CD4-positive, alpha-beta T cell treated with Interleukin-15 for 1 hour (primary cell): ENCODE measurements around the gene DHCR24.

Experiments
- DNase-seq: peaks from one replicate; pipeline ENCODE4 v3.0.0-alpha.2; 2020

DHCR24 gene

DNA sequence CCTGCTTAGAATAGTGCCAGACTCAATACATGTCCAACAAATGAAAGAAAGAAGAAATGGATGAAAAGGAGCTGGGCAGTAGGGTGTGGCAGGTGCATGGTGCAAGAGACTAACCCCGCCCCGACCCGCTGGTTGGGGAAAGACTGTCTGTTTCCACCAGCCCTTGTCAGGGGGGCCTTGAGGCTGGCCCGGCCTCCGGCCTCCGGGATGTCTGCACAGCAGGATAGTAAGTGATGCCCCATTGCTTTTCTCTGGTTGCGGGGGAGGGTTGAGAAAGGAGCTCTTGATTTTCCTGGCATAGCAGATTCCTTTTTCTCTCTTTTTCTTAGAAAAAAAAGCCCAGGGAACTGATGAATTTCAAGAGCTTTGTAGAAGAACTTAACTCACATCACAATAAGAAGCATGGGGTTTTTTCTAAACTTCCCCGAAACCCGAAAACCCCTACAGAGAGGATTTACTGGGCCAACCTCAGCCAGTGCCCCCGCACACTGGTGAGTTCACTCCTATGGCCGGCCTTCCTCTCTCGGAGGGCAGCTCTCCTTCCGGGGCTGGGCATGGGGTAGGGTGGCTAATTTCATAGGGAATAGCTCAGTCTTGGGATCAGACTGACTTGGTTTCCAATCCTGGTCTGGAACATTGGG, 73.4 kb downstream of the DHCR24 start:
- DNase-seq, result no peak

DNA sequence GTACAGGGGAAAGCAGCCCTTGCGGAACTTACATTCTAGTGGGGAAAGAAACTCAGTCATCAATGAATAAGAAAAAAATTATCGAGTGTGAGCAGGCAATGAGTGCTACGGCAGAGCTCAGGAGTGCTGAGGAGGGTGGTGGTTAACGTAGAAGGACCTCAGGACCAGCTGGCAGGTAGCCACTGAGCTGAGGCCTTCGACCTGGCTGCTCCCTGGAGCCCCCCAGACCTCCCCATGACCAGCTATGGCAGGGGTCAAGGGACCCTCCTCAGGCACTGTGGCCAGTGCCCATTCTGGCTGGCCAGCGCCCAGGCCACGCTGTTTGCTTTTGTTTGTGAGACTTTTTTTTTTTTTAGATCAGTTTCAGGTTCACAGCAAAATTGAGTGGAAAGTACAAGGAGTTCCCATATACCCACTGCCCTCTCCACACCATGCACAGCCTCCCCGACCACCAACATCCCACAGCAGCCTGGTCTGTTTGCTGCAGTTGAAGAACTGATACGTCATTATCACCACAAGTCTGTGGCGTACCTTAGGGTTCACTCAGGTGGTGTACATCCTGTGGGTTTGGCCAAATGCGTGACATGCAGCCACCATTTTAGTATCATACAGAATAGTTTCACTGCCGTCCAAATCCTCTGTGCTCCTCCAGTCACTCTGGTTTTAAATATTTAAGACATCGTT, 74.1 kb downstream of the DHCR24 start:
- DNase-seq, result no peak

DNA sequence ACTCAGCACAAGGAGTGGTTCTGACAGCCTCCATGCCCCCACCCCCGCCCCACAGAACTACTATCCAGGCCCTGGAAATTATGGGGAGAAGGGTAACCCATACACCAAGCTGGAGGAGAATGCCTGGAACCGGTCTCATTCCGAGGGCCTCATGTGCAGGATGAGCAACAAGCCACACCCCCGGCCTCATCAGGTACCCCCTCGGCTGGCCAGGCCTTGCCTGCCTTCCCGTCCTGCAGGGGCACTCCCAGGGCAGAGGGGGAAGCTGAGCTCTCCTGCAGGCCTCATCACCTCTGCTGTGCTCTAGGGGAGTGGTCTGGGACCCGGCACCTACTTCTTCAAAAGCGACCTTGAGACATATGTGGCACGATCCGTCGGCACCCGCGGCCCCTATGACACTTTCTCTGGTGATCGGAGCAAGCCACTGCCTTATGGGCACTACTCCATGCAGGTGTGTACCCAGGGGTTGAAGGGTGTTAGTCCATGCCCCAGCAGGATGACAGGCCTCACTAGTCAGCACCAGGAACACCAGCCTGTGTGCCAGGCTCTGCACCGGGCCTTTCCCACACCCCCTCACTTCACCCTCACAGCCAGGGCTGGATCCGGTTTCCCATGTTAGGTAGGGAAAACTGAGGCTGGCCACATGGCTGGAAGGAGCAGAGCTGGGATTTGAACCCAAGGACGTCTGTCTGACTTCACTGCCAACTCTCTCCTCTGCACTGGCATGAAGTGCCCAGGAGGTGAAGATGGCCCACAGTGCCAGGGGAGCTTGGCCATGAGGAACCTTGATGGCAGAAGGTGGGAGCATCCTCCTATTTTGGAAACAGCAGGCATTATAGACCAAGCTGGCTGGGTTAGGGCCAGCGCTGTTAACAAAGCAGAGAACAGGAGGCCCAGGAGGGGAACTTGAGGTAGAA, 75.0 kb downstream of the DHCR24 start:
- no peak for DNase-seq

DNA sequence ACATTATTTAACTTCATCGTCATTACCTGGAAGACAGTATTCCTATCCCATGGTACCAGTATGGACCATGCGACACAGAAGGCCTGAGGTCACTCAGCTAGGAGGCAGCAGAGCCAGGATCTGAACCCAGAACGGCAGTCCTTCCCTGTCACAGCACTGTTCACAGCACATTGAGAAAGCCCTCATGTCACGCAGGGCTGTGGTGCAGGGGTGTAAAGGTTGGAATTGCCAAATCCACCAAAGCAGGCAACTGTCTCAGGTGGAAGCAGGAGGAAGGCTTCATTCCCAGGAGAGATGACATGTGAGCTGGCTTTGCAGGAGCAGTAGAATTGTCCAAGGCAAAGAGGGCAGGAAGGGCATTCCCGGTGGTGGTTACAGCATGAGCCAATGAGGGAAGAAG, 75.9 kb downstream of the DHCR24 start:
- DNase-seq, result no peak

DNA sequence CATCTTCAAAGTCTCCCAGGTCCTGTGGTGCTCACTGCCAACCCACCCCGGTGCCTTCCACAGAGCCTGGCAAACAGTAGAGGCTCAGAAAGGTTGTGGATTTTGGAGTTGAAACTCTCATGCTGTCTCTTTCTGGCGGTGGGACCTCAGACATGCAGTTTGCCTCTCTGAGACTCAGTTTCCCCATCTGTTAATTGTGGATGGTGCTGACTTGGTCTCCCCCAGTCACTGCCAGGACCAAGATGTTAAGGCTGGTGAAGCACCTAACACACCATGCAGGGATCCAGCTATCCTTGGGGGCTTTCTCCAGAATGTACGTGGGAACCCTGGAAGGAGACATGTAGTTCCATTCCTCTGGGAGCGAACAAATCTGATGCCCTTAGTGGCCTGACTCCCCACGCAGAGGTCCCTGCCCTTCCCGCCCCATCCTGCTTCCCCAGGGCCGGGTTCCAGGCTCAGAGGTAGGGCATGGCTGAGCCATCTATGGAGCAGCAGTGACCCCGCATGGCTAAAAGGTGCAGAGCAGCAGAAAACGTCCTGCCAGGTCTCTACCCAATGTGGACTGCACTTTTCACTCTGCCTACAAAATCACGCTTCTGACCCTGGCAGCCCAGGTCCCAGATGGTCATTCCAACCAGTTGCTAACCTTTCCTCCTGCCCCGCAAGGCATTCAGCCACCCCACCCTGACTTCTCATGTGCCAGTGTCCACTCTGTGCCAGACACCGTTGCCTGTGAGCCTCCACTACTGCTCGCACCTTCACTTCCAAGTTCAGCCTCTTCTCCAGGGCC, 76.6 kb downstream of the DHCR24 start:
- peak; percentile 53 for DNase-seq

DNA sequence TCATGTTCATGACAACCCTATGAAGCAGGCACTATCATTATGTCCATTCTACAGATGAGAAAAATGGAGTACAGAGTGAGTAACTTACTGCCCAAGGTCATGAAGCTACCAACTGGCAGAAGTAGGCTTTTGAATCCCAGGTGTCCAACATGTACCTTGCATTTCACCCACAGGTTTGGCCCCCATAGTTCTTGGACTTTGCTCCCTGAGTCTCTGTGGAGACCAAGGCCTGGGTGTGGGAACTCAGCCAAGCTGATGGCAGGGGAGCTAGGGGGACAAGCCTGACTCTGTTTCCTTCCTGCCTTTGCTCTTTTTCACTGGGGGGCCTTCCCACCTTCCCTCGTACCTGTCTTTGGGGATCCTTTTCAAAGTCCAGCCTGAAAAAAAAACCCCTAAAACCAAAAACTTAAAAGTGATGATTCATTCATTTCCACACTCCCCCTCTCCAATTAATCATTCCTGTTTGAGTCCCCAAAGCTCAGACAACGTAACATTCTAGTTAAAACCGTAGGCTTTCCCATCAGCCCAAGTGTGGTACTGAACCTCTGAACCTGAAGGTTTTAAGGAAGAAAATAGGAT, 77.4 kb downstream of the DHCR24 start:
- no peak for DNase-seq

DNA sequence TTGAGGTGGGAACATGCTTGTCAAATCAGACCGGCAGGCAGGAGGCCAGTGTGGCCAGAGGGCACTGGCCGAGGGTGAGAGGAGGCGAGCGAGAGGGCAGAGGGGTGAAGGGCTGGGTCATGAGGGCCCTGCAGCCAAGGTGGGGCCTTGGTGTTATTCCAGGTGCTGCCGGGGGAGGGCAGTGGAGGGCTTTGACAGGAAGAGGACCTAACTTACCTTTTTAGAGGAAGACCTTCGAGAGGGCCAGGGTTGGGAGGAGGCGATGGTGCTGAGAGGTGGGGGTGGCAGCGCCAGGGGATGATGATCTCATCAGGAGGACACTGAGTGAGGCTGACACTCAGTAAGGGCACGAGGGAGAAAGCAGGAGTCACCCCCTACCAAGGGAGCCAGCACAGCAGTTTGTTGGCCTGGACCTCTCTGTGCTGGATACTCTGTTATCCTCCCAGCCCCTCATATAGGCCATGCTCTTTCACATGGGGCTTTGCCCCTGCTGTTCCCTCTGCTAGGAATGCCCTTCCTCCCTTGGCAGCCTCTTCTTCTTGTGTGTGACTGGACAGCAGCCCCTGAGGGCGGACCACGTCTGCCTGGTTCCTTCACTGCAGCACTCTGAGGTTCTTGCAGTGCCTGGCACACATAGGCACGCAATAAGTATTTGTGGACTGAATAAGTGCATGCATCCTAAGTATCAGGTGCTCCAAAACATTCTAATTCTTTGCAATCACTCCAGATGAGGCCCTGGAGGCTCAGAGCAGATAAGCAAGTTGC, 78.4 kb downstream of the DHCR24 start:
- peak; percentile 14 for DNase-seq

DNA sequence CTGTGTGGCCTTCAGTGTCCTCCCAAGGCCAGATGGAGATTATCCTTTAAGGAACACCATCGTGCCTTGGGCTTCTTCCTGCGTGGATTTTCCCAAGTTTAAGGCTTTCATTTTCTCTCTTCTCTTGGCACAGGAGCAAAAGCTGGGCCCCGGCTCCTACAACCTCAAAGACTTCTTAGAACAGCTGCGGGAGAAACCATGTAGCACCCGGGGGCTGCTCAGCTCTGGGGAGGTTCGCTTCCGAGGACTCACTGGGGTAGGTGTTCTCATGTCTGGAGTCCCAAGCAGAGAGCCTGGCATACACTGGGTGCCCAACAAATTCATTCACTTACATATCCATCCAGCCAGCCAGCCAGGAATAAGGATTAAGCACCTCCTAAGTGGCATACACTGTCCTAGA, 79.2 kb downstream of the DHCR24 start:
- no peak for DNase-seq

DNA sequence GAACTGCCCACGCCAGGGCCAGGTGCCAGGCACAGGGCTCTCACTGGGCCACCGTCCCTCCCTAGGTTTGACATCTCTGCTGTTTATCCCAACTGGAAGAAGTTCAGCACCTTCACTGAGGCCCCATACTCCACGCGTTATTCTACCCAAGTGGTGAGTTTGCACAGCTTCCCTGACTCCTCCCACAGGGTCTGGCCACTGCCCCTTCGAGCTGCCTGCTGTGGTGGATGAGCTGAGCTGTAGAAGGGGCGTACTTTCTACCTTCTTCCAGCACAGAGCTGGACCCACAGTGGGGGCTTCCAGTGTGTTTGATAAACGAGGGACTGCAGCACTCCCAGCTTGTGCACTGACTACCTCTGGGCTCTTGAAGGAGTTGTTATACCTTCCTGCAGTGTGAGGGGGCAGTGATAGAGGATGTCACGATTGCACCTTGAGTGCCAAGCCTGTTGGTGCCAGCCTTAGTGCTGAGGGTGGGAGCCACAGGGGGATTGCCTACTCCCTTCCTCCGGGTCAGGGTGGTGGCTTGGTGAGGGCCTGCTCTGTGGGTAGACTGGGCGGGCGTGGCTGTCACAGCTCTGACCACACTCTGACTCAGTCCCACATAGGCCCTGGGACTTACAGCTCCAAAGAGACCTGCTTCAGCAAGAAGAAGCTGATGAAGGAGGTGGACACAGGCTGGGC, 79.9 kb downstream of the DHCR24 start:
- DNase-seq, result peak; percentile 65

DNA sequence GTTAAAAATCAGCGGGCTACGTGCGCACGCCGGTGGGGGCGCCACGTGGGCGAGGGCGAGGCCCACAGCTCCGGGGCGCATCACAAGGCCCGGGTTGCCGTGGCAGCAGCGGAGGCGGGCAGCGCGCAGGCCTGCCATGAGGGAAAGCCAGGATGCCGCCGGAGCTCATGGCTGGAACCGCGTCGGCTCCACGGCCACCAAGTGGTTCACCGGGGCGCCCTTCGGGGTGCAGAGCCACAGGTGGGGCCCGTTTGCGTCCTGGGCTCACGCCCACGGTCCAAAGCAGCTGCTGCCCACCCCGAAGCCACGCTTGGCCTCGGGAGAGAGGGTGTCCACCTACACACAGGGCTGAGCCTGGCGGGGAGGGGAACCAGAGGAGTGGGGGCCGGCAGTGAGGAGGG, 81.0 kb downstream of the DHCR24 start:
- DNase-seq, result no peak

DNA sequence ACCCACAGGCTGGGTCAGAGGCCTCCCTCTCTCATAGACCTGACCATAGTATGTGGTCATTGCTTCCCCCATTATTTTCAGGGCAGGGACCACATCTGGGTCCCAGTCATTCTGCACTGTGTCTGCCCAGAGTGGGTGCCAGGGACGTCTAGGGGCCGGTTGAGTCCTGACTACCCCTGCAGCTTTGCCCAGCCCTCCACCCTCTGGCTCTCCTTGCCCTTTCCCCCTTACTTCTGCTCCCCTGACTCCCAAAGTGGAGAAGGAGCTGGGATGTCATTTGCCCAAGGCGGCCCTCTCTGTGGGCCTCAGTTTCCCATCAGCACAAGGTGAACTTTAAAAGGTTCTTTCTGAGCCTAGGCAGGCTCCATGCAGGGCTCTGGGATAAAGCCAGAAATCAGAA, 81.5 kb downstream of the DHCR24 start:
- peak; percentile 13 for DNase-seq

DNA sequence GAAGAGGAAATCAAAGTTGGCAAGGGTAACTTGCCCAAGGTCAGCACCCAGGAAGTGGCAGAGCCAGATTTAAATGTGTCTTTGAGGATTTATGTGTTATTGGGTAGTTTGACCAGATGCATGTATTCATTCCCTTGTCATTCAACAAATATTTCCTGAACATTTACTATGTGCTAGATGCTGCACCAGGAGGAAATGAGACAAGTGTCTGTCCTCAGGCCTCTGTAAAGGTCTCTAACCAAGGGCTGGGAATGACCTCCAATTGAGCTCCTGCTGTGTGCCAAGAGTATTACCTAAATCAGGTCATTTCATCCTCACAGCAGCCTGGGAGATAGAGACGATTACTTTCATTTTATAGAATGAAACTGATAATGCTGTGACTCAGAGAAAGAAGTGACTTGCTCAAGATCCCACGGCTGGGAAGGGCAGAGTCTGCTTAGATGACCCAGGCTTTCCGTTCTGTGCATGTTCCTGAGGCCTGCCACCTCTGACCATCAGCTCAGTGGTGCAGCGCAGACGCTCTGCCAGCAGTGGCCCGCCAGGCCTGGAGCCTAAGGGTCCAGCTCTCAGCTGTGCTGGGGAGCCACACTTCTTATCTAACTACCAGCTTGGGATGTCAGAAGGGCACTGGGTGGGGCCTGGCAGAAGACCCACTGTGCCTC, 82.4 kb downstream of the DHCR24 start:
- peak; percentile 12 for DNase-seq

DNA sequence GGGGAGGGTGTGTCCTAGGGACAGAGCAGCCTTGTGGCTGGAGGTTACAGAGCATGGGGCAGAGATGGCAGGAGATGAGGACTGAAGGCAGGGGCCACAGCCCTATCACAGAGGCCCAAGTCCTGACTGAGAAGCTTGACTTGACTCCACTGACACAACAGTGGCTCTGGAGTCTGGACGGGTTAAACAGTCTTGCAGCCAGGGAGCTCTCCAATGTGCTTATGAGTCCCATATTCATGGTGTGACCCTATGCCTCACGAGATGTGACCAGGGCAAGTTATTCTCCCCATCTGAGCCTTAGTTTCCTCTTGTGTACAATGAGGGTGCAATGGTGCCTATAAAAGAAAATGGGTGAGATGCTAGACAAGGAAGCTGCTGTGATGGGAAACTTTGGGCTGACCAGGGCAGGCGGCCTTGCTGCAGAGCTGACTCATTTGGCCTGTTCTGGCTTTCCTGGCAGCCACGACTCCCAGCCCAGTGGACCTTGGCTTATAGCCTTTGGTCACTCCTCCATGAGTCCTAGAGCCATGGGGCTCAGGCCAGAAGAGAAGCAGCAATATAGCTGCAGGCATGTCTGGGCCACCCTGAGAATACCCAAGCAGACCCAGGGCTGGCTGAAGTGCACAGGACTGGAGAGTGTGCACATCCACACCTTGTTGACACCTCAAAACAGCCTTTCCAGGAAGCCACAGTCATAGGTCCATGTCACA, 83.1 kb downstream of the DHCR24 start:
- DNase-seq, result peak; percentile 10

DNA sequence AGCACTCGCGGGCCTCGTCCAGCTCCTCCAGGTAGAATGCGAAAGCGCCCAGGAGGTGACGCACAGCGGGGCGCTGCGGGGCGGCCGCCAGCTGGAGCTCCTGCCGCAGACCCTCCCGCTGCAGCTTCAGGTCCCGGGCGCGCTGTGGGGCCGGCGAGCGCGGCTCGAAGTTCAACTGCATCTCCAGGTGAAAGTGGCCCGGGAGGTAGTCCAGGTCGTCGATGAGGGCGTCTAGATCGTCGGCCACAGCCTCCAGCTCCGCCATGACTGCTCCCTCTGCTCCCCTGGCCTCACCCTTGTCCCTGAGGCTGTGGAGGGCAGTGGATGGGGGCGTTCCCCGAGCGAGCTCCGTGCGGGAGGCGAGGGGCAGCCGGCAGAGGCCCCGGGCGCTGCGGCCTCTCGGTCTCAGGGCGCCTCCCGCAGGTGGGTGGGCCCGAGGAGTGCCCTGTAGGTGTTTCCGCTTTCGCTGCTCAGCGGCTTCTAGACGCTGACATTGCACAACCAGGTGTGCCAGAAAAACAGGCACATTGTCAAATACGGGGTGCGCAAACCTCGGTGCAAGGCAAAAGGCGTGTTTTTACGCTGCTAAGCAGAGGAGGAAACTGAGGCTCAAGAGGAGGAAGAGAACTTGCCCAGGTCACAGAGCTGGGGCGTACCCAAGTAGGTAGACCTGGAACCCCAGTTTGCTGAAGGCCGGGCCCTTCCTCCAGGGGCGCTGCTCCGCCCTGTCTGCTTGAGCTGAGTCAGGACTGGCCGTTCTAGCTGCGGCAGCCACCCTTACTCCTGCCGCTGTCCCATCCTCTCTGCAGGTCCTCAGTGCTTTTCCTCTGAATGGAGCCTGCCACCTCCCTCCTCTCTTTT, 85.9 kb downstream of the DHCR24 start, which contains the start of gene TTC22:
Gene TTC22, minus strand, starts transcription at position 425 of the 861 bp plus-strand sequence. Its CDS starts 160 bp downstream, at position 265.
- DNase-seq, result peak; percentile 61

DNA sequence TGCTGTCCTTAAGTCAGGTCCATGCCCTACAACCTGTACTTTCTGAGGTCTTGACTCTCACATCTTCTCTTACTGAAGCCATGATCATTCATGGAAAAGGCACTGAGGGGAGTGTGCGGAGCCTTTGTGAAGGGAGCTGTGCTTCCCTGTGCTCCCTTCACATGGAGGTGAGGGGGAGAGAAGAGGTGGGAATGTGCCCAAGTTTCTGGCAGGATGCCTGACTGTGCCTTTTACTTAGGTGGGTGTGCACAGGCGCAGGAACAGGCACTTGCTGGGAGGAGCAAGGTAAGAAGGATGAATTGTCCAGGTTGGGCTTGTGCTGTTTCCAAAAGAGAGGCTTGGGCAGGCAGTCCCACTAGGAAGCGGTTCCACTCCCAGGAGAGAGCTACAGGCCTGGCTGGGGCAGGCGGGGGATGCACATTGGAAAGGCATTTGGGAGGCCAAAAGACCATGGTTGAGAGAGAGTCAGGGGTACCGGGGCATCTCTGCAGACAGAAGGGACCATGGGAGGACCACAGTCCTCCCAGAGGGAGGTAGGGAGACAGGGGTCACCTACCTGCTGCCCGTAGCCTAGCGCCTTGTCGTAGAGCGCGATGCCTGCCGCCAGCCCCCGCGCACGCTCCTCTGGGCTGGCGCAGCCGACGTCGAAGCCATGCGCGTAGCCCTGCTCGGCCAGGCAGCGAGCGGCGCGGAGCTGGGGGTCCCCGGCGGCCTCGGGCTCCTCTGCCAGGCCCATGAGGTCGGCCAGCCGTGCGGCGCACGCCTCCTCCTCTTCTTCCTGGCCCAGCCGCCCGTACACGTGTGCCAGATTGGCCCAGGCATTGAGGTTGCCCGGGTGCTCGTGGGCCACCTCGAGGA, 86.7 kb downstream of the DHCR24 start:
- DNase-seq, result peak; percentile 6
